CD4-positive, alpha-beta memory T cell (primary cell): ENCODE measurements around the gene TRNP1. TPM values are rescaled to one million over a fixed set of nuclear protein-coding genes. Genes with fewer than 3 reads are reported as not detected.
A peak's percentile ranks its signal among the peaks of the same experiment; 100 is the strongest.

Source experiments
- CTCF ChIA-PET: fragments of 350-600 bp; sonication (Branson Sonifier 250); formaldehyde crosslinking; loops from one replicate; lab custom pipeline; 2021; ENCODE audit warnings: inconsistent platforms; ENCODE audit not compliant: partially characterized antibody; lab: Charles Lee
- POLR2A ChIA-PET: fragments of 350-600 bp; sonication (Branson Sonifier 250); formaldehyde crosslinking; loops from one replicate; lab custom pipeline; 2021; ENCODE audit not compliant: partially characterized antibody; lab: Charles Lee
- DNase-seq, 5 donors: peaks; one replicate each; pipeline versions ENCODE4 v3.0.0 to v3.0.0-alpha.2; 2020 to 2022; ENCODE audit warnings: mixed read lengths in 1 of 5
- H3K27ac ChIP-seq: one replicate; pipeline ENCODE4 v1.7.0; 2013; ENCODE audit warnings: low read depth, low read length
- H3K27me3 ChIP-seq: 2 replicates; pipeline ENCODE4 v1.7.0; 2013; ENCODE audit warnings: mild to moderate bottlenecking, low read length, moderate library complexity; ENCODE audit not compliant: insufficient read depth
- H3K36me3 ChIP-seq: 2 replicates; pipeline ENCODE4 v1.7.0; 2013; ENCODE audit warnings: mild to moderate bottlenecking, low read length, moderate library complexity; ENCODE audit not compliant: insufficient read depth
- H3K4me1 ChIP-seq: 2 replicates; pipeline ENCODE4 v1.7.0; 2013; ENCODE audit warnings: mild to moderate bottlenecking, low read length, moderate library complexity; ENCODE audit not compliant: insufficient read depth
- H3K4me3 ChIP-seq, 2 donors: one replicate each; pipeline ENCODE4 v1.7.0; 2013; ENCODE audit warnings: low read length in 2 of 2, mild to moderate bottlenecking in 1 of 2
- H3K9me3 ChIP-seq, 2 donors: one replicate each; pipeline ENCODE4 v1.7.0; 2013; ENCODE audit warnings: low read length in 2 of 2, control low read depth in 1 of 2; ENCODE audit not compliant: control insufficient read depth in 1 of 2
- H3K27ac Mint-ChIP-seq, 7 donors: one replicate each; pipeline ENCODE4 v1.8.0; 2020 to 2021; ENCODE audit warnings: mixed read lengths in 7 of 7, mild to moderate bottlenecking in 6 of 7, inconsistent platforms in 3 of 7, moderate library complexity in 3 of 7
- H3K27me3 Mint-ChIP-seq, 2 donors: one replicate each; pipeline ENCODE4 v1.8.0; 2020 to 2021; ENCODE audit warnings: mixed read lengths in 2 of 2
- H3K36me3 Mint-ChIP-seq, 2 donors: one replicate each; pipeline ENCODE4 v1.8.0; 2020 to 2021; ENCODE audit warnings: mixed read lengths in 2 of 2, inconsistent platforms in 1 of 2, mild to moderate bottlenecking in 1 of 2
- H3K4me1 Mint-ChIP-seq, 4 donors: one replicate each; pipeline ENCODE4 v1.8.0; 2020 to 2021; ENCODE audit warnings: mixed read lengths in 4 of 4, mild to moderate bottlenecking in 1 of 4
- H3K4me3 Mint-ChIP-seq, 8 donors: one replicate each; pipeline ENCODE4 v1.8.0; 2020 to 2021; ENCODE audit warnings: mixed read lengths in 8 of 8, mild to moderate bottlenecking in 7 of 8, moderate library complexity in 6 of 8, inconsistent platforms in 3 of 8
- H3K9me3 Mint-ChIP-seq, 8 donors: one replicate each; pipeline ENCODE4 v1.8.0; 2020 to 2021; ENCODE audit warnings: mixed read lengths in 8 of 8, mild to moderate bottlenecking in 5 of 8, inconsistent platforms in 3 of 8, moderate library complexity in 1 of 8
- intact Hi-C: fragments of 100-400 bp; cut with micrococcal nuclease; formaldehyde crosslinking; loops from one replicate; pipeline ENCODE4 v1.15.1; 2023
- polyA plus RNA-seq, 2 donors: library from polyadenylated mRNA; unstranded; fragments of 300-500 nt; fragmentation: Illumina TruSeq; gene quantifications; one replicate each; pipeline ENCODE4 v1.2.3, GENCODE V29; 2021
- total RNA-seq, 2 experiments: library from RNA; stranded (reverse); gene quantifications; one replicate each; pipeline ENCODE4 v1.2.3, GENCODE V29; 2021

The TRNP1 gene
- total and polyA plus RNA-seq, 4 experiments from 2014 or later: not detected

GRCh38 chr1:27003745-27004470, 10.4 kb downstream of the TRNP1 start:
- Mint-ChIP-seq H3K9me3 (no peaks in the 10 kb centered on the region), H3K4me1 (no peaks in the 10 kb centered on the region), H3K4me3 (no peak overlapping the region), H3K36me3 (no peaks in the 10 kb centered on the region), H3K27me3 (peaks cover 1 to 5% of the 10 kb centered on the region in 2 donors), H3K27ac (peak overlapping the region in 1 of 7 donors; percentile 15)
- Histone ChIP-seq H3K4me1 (no peaks in the 10 kb centered on the region), H3K27me3 (no peaks in the 10 kb centered on the region), H3K4me3 (no peak overlapping the region), H3K9me3 (no peaks in the 10 kb centered on the region), H3K36me3 (no peaks in the 10 kb centered on the region), H3K27ac (no peak overlapping the region)
- ChIA-PET POLR2A (no interaction called here), CTCF (interaction anchor here (0.8 kb wide), 1 partner anchor 41 kb away, joined by 3 read pairs; no protein-coding TSS in a partner anchor)
- intact Hi-C loops: no loop called here
- no peak for DNase-seq

- intact Hi-C loops: no loop called here
- POLR2A ChIA-PET: no interaction called here
Measured at GRCh38 chr1:27004471-27005165, 11.1 kb downstream of the TRNP1 start.

GRCh38 chr1:27005166-27005530, 11.7 kb downstream of the TRNP1 start:
- H3K36me3 ChIP-seq: no peaks in the 10 kb centered on the region
- H3K27ac Mint-ChIP-seq: no peak overlapping the region
- H3K9me3 Mint-ChIP-seq: no peaks in the 10 kb centered on the region
- intact Hi-C loops: no loop called here
- H3K9me3 ChIP-seq: no peaks in the 10 kb centered on the region
- no peaks in the 10 kb centered on the region for H3K36me3 Mint-ChIP-seq
- no peak for DNase-seq
- H3K4me1 Mint-ChIP-seq: no peaks in the 10 kb centered on the region
- no peak overlapping the region for H3K27ac ChIP-seq
- ChIA-PET CTCF (no interaction called here), POLR2A (no interaction called here)
- H3K27me3 ChIP-seq: no peaks in the 10 kb centered on the region
- peaks cover 2 to 7% of the 10 kb centered on the region in 2 donors for H3K27me3 Mint-ChIP-seq
- H3K4me3 ChIP-seq: no peak overlapping the region
- no peak overlapping the region for H3K4me3 Mint-ChIP-seq
- no peaks in the 10 kb centered on the region for H3K4me1 ChIP-seq

More at GRCh38 chr1:27004471-27005165, 11.1 kb downstream of the TRNP1 start:
- no peaks in the 10 kb centered on the region for H3K9me3 Mint-ChIP-seq
- no peak overlapping the region for H3K4me3 Mint-ChIP-seq
- Histone ChIP-seq H3K4me3 (no peak overlapping the region), H3K27me3 (no peaks in the 10 kb centered on the region), H3K9me3 (no peaks in the 10 kb centered on the region), H3K27ac (no peak overlapping the region), H3K36me3 (no peaks in the 10 kb centered on the region), H3K4me1 (no peaks in the 10 kb centered on the region)
- DNase-seq: no peak
- H3K4me1 Mint-ChIP-seq: no peaks in the 10 kb centered on the region
- H3K36me3 Mint-ChIP-seq: no peaks in the 10 kb centered on the region
- peaks cover 1 to 8% of the 10 kb centered on the region in 2 donors for H3K27me3 Mint-ChIP-seq
- CTCF ChIA-PET: interaction anchor here (0.8 kb wide), 1 partner anchor 40 kb away, joined by 3 read pairs; no protein-coding TSS in a partner anchor
- no peak overlapping the region for H3K27ac Mint-ChIP-seq

- no peak for DNase-seq
- Histone ChIP-seq H3K36me3 (no peaks in the 10 kb centered on the region), H3K9me3 (no peaks in the 10 kb centered on the region), H3K4me3 (no peak overlapping the region), H3K27me3 (no peaks in the 10 kb centered on the region), H3K4me1 (no peaks in the 10 kb centered on the region), H3K27ac (no peak overlapping the region)
- Mint-ChIP-seq H3K27me3 (peaks cover 1 to 9% of the 10 kb centered on the region in 2 donors), H3K4me1 (no peaks in the 10 kb centered on the region), H3K4me3 (no peak overlapping the region), H3K27ac (no peak overlapping the region), H3K9me3 (no peaks in the 10 kb centered on the region), H3K36me3 (no peaks in the 10 kb centered on the region)
- intact Hi-C loops: no loop called here
- POLR2A ChIA-PET: no interaction called here
- CTCF ChIA-PET: no interaction called here
Measured at GRCh38 chr1:27005648-27006496, 12.4 kb downstream of the TRNP1 start.

GRCh38 chr1:27006683-27007082, 13.2 kb downstream of the TRNP1 start:
- no peak overlapping the region for H3K27ac Mint-ChIP-seq
- Histone ChIP-seq H3K9me3 (no peaks in the 10 kb centered on the region), H3K27me3 (peaks cover 5% of the 10 kb centered on the region), H3K27ac (no peak overlapping the region), H3K4me3 (no peak overlapping the region), H3K4me1 (no peaks in the 10 kb centered on the region), H3K36me3 (no peaks in the 10 kb centered on the region)
- ChIA-PET POLR2A (no interaction called here), CTCF (interaction anchor here (0.8 kb wide), 1 partner anchor 39 kb away, joined by 4 read pairs; no protein-coding TSS in a partner anchor)
- no peak for DNase-seq
- peaks cover 0 to 4% (median 0%) of the 10 kb centered on the region in 4 donors for H3K4me1 Mint-ChIP-seq
- no peak overlapping the region for H3K4me3 Mint-ChIP-seq
- H3K27me3 Mint-ChIP-seq: peaks cover 5 to 14% of the 10 kb centered on the region in 2 donors
- intact Hi-C loops: no loop called here
- no peaks in the 10 kb centered on the region for H3K9me3 Mint-ChIP-seq
- H3K36me3 Mint-ChIP-seq: no peaks in the 10 kb centered on the region

- no peak overlapping the region for H3K4me3 ChIP-seq
- no peak for DNase-seq
- no peaks in the 10 kb centered on the region for H3K36me3 Mint-ChIP-seq
- no peaks in the 10 kb centered on the region for H3K36me3 ChIP-seq
- no peak overlapping the region for H3K4me3 Mint-ChIP-seq
- H3K4me1 ChIP-seq: peaks cover 10% of the 10 kb centered on the region
- H3K27me3 ChIP-seq: peaks cover 16% of the 10 kb centered on the region
- CTCF ChIA-PET: interaction anchor here (0.7 to 1.5 kb wide), 2 partner anchors 11 to 145 kb away, joined by 4 to 5 read pairs; no protein-coding TSS in a partner anchor
- no peak overlapping the region for H3K27ac Mint-ChIP-seq
- H3K27ac ChIP-seq: no peak overlapping the region
- peaks cover 12 to 22% of the 10 kb centered on the region in 2 donors for H3K27me3 Mint-ChIP-seq
- no peaks in the 10 kb centered on the region for H3K9me3 ChIP-seq
- intact Hi-C loops: no loop called here
- peaks cover 0 to 14% (median 2%) of the 10 kb centered on the region in 4 donors for H3K4me1 Mint-ChIP-seq
- POLR2A ChIA-PET: no interaction called here
- H3K9me3 Mint-ChIP-seq: no peaks in the 10 kb centered on the region
Measured at GRCh38 chr1:27007909-27008582, 14.6 kb downstream of the TRNP1 start.
